NCI-H128 (cell line): Measurements from ENCODE around the gene RAP1GDS1.
"Not testable (repeated sequence)": the region's sequence is repeated elsewhere in the genome, so short reads cannot be mapped to it uniquely, and the experiment has no call there.

Experiments used
- DNase-seq: peaks from one replicate; lab custom pipeline; 2025; ENCODE audit not compliant: unreplicated experiment; lab: John Stamatoyannopoulos, UW

RAP1GDS1 gene

DNA sequence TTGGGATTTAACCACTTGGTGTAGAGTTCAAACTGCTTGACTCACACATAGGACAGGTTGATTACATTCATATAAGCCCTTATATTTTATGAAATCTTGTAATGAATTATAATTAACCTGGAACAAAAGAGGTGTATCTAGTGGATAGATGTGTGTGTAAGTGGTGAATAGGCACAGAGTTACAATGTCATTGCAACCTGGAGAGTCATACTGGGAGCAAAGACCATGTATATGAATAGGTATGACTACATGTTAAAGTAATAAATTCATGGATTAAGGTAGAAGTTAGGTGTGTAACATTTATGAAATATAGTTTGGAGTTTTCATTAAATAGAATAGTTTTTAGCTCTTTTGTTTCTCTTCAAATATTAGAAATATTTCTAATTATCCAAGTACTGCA lies 26.1 kb downstream of the RAP1GDS1 start:
- DNase-seq, result no peak

DNA sequence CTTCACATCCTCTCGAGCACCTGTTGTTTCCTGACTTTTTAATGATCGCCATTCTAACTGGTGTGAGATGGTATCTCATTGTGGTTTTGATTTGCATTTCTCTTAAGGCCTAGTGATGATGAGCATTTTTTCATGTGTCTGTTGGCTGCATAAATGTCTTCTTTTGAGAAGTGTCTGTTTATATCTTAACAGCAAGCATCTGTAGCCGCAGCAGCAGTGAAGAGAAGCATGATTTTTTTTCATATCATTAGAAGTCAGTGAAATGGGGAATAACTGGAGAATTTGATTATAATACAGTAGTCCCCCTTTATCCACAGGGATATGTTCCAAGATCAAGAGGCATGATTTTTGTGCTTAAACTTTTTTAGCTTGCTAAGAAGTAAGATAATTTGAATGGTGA lies 27.5 kb downstream of the RAP1GDS1 start:
- not testable (repeated sequence) for DNase-seq

DNA sequence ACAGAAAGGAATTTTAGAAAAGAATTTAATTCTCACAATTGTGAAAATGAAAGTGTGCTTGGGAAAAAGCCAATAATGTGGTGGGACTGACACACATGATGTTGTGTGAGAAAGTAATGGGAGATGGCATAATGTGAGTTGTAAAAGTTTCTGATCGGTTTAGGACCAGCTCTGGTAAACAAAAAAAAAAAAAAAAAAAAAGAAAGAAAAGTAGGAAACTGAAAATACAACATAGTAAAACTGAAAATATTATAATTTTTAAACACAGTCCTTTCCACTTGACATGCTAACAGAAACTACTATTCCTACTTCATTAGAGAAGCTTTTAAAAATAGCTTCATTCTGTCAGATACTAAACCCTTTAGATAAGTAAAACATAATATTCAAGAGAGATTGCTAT lies 28.2 kb downstream of the RAP1GDS1 start:
- DNase-seq, result no peak

DNA sequence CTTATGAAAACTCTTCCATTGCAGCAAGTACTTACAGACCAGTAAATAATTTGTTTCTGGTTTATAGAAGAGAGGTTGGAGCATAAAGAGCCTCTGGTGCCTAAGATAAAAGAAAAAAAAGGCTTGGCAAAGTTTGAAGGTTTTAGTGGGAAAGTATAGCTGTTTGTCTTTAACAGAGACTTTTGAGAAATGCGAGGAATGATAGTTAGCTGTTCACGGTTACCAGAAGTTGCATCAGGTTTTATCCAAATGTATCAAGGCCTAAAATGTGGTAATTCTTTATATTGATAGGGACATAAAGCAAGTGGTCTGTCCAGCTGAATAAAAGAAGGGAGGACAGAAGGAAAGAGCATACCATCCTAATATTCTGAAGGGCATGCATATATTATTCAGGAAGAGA lies 29.3 kb downstream of the RAP1GDS1 start:
- no peak for DNase-seq

DNA sequence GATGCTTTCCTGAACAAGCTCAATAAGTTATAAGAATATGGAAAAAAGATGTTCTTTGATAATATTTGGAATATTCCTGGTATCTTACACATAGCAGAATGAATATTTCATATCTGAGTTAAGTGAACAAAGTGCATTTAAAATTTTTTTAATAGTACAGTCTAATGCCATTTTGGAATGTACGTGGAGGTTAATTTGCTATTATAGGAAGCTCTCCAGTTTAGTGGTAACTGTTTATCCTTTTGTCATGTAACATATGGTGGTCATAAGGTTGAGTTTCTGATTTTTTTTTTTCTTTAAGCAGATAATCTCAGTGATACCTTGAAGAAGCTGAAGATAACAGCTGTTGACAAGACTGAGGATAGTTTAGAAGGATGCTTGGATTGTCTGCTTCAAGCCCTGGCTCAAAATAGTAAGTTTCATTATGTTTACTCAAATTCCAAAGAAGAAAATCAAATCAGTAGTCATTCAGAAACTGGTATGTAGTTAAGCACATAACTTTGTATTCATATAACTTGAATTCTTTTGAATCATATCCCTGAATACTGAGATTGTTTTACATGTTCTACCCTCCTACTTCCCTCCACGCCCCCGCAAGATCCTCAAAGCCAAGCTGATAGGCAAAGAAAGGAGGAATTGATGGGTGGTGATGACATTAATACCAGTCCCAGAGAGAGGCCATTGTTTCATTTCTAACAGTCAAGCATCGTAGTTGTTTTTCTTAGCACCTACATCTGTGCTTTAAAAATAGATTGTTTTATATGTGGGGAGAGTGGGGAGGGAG lies 32.1 kb downstream of the RAP1GDS1 start:
- DNase-seq, result no peak

DNA sequence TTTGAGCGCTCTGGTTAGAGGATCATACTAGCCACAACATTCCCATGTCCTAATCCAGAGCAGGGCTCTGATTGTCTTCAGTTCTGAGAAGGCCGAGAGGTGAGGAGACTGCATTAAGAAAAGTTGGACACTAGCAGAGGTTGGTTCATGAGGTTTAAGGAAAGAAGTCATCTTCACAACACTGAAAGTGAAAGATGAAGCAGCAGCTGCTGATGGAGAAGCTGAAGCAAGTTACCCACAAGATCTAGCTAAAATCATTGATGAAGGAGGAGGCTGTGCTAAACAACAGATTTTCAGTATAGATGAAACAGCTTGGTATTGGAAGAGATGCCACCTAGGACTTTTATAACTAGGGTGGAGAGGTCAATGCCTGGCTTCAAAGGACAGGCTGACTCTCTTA lies 36.8 kb downstream of the RAP1GDS1 start:
- no peak for DNase-seq

DNA sequence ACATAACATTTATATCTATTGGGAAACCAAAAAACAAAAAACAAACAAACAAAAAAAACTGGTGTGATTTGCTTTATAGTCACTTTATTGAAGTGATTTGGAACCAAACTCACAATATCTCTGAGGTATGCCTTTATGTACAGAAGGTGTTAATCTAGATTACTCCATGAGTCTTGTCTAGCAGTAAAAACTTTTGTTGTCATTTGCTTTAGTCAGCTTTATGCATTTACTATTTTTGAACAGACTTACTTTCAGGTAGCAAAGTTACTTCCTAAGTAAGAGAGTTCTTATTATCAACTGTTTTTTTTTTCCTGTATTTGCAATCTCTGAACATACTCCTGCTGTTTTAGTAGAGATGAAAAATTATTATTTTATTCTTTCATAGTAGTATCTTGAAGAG lies 39.5 kb downstream of the RAP1GDS1 start:
- DNase-seq, result no peak

DNA sequence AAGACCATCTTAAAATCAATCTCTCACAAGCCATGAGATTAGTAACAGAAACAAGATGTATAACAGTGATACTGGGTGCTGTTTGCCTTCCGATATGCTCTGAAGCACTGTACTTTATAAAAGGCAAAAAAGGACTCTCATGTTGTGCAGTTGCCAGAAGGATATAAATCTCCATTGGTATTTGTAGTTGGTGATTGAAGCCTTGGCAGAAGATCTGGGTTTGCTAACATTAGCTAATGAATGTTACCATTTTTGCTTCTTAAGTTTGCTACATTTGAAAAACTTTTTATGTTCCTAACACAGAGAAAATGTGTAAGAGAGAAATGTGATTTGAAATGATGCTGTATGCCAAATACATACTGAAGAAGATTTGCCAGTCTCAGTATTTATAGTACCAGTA lies 44.4 kb downstream of the RAP1GDS1 start:
- DNase-seq, result no peak

DNA sequence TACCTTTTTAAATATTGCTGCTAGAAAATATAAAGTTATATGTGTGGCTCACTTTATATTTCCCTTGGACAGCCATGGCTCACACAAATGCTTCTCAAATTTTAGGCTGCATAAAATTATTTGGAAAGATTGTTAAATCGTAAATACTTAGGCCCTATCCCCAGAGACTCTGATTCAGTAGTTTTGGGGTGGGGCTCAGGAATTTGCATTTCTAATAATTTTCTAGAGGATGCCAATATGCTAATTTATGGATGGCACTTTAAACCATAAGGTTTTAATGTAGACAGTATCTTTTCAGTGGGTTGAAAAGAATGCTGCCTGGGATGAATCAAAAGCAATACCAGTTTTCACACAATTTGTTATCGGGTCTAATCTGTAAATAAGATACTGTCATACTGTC lies 49.7 kb downstream of the RAP1GDS1 start:
- DNase-seq, result no peak

DNA sequence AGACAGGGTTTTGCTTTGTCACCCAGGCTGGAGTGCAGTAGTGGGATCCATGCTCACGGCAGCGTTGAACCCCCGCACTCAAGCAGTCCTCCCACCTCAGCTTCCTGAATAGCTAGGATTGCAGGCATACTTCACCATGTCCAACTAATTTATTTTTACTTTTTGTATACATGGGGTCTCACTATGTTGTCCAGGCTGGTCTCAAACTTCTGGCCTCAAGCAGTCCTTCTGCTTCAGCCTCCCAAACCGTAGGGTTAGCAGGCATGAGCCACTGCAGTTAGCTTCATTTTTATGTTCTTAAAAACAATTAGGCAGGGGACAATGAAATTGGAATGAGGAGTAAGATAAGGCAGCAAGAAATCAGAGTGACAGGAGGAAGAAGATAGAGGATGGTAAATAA lies 50.5 kb downstream of the RAP1GDS1 start:
- no peak for DNase-seq

DNA sequence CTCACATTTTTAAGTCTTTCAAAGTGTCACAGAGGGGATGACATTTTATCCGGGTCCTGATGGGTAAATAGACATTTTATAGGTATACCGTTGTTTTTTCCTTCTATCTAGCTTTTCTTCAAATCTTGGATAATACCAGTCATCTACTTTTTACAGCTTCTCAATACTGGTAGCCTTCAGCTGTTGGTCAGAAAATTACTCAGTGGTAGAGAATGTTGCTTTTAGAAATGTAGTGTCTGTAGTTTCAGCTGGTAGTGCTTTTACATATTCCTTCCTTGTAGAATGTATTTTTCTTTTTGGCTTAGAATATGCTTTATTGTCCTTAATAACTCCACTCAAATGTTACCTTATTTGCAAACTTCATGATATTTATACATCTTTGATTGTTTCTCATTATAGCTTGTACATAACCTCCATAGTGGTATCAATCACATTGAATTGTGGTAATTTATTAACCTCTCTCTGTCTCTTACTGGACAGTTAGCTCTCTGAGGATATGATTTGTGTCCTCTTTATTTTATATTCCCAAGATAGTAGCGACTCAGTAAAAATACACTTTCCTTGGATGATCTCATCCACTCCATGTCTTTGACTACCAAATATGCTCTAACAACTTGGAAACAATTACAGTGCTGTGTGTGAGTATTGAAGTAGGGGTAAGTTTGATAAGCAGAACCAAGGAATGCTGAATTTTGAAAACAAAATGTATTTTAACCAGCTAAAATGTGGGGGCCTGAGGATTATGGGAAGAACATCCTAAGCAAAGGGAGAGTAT lies 53.8 kb downstream of the RAP1GDS1 start:
- no peak for DNase-seq

DNA sequence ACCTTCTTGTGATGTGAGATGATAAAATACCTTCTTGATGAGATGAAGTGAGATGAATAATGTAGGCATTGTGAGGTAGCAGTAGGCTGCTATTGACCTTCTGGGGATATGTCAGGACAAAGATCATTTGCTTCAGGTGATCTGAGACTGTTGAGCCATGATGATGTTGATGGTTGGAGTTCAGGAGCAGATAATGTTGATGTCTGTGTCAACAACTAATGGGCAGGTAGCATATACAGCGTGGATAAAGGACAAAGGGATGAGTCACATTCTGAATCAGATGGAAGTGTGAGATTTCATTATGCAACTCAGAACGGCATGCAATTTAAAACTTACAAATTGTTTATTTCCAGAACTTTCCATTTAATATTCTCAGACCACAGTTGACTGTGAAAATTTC lies 57.3 kb downstream of the RAP1GDS1 start:
- no peak for DNase-seq

DNA sequence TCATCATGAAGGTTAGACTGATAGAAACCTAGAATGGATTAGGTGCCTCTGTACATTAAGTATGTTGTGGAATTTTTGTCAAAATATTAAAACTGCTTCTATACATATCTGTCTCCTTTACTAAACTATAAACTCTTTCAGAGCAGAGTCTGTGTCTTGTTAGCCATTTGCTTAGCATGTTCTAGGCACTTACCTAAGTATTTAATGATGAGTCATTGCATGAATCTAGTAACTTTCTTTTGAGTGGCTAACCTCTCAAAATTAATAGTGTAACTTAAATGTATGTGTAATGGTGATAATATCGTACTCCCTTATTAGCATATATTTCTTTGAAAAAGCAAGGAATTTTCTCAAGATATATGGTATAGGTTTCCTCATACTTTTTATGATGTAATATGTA lies 57.8 kb downstream of the RAP1GDS1 start:
- DNase-seq, result no peak

DNA sequence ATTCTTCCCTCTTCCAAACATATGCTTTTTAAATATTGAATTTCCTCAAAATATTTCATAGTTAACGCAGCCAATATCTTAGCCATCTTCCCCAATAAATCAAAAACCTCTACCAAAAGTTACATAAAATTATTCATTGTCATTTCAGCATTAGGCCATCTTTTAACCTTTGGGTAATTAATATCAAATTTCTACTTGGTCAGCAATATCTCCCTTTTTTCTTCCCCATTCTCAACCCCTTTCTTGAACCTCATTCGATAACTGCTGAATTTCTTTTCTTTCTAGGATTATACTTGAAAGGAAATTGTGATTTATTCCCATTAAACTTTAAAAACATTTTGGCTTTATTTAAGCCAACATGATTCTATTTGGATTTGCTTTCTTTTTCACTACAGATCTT lies 65.0 kb downstream of the RAP1GDS1 start:
- no peak for DNase-seq

DNA sequence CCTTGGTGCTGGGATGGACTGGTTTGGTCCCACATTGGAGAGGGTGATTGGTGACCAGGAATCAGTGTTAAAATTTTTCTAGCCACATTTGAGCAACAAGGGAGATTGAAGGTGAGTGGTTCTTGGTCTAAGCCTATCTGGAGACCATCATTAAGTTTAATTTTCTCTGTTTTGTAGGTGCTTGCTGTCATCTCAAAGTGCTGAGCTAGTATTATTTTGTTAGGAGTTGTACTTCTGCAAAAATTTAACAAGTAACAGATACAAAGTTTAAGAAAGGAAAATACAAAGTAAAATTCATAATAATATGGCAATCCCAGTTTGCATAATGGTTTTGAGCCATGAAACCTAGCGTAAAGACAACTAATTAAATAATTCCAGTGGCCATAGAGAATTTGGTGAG lies 66.5 kb downstream of the RAP1GDS1 start:
- DNase-seq, result no peak

DNA sequence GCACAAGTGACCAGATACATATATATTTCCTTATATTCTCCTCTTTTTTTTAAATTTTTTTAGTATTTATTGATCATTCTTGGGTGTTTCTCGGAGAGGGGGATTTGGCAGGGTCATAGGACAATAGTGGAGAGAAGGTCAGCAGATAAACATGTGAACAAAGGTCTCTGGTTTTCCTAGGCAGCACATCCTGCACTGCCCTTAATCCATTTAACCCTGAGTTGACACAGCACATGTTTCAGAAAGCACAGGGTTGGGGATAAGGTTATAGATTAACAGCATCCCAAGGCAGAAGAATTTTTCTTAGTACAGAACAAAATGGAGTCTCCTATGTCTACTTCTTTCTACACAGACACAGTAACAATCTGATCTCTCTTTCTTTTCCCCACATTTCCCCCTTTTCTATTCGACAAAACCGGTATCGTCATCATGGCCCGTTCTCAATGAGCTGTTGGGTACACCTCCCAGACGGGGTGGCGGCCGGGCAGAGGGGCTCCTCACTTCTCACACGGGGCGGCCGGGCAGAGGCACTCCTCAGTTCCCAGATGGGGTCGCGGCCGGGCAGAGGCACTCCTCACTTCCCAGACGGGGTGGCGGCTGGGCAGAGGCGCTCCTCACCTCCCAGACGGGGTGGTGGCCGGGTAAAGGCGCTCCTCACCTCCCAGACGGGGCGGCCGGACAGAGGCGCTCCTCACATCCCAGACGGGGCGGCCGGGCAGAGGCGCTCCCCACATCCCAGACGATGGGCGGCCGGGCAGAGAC lies 68.9 kb downstream of the RAP1GDS1 start:
- not testable (repeated sequence) for DNase-seq

DNA sequence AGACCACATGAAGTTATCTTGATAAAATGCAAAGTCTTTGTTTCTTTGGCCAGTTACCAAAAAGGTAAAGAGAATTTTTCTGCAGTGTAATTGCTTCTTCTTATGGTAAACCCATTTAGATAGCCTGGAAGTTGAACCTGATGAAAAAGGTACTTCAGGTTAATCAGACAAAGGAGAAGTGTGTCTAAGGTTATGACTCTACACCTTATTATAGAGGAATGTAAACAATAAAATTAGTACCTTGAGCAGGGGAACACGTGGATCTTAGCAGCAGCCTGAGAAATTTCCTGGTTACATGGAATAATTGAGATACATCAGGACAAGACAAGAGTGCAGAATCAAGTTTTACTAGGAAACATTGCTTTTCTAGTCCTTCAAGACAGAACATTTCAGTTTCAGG lies 70.8 kb downstream of the RAP1GDS1 start:
- DNase-seq, result no peak

DNA sequence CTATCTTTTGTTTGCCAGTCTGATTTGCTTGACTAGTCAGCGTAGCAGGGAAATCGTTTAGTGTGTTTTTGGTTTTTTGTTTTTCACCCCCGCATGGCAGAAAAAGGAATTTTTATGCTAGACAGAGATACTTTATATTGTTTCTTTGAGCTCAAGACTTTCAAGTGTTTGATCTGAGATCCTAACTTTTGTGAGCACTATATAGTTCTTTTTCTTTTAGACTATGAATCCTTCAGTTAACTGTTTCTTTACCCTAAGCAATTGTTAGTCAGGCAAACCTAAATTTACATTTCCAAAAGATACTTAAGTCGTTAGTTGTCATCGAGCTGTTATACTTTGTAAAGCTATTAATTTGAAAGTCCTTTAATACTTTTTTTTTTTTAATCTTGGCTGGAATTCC lies 73.3 kb downstream of the RAP1GDS1 start:
- DNase-seq, result no peak

DNA sequence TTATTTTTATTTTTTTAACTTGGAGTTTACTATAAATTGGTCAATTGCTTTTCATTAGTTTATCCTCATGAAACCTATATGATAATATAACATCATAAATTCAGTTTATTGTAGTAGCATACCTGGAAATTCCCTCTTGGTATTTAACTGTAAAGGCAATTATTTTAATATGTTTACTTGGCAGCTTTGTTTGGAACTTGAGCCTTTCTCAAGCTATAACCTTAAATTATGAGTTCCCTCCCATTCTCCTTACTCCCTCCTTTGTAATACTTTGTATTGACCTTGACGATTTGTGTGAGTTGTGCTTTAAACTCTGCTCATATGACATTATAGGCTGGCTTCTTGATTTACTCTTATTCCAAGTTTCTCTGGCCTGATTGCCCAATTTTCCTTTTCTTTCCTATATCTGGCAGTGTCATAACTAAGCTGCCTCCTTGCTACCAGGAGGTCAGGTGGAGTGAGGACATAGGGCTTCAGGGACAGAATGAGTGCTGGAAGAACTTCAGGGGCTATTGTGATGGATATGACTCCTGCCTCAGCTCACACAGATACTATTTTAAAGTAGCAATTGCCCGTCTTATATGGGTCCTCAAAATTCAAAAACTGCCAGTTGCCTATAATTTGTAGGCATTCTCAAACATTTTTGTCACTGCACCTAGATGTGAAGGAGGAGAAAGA lies 77.7 kb downstream of the RAP1GDS1 start:
- DNase-seq, result no peak

DNA sequence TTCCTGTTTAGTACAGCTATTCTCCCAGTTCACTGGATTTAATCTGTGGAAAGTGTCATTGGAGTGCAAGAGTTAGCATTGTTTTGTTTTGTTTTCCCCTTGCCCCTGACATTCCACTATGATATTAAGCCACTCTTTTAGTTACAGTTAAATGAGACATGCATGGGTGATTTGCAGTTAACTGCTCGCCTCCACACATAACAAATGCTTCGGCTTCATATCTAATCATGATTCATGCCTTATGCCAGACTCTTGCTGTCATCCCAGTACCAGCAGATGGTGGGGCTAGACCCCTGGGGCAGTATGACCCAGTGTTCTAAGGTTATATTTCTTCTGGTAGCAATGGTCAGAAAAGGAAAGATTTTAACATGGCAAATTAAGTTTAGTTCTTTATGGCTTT lies 80.1 kb downstream of the RAP1GDS1 start:
- no peak for DNase-seq

DNA sequence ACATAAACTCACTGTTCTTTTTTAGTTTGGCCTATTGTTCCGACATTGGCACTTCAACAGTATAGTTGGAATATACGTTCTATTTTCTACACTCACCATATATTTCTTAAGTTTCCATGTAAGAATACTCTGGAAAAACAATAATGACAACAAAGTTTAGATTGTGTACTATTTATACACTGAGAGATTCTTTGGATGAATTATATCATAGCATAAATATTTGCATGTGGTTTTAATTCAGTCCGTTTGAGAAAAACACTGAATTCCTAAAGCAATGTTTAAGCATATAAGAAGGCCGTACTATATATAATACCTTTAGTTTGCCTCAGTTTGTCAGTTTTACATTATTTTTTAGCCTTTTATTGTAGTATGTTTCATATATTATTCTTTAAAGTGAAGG lies 82.4 kb downstream of the RAP1GDS1 start:
- DNase-seq, result no peak
